ENCODE results near the gene EVL. TPM values are rescaled to one million over a fixed set of nuclear protein-coding genes. Genes with fewer than 3 reads are reported as not detected.

The EVL gene
- polyA plus RNA-seq, 4 donors = 105 to 187 (median 153) TPM

- DNase-seq (ENCODE audit: low read depth in 4 of 4, low spot score in 2 of 4) = no peak
Measured at GRCh38 chr14:100142073-100143040, 77.1 kb downstream of the EVL start.

DNA sequence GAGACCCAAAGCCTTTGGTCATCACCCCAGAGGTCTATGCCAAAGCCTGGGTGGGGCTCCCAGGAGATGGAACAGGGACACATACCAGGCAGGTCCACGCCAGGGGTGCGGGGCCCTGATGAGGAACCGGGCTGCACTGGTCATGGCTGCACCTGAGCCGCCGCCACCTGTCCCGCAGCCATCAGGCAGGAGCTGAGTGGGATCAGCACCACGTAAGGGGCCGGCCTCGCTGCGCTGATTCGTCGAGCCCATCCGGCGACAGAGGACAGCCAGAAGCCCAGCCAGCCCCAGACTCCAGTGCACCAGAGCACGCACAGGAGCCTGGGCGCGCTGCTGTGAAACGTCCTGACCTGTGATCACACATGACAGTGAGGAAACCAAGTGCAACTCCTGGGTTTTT, 78.3 kb downstream of the EVL start:
- no peak for DNase-seq (ENCODE audit: low read depth in 4 of 4, low spot score in 2 of 4)

DNA sequence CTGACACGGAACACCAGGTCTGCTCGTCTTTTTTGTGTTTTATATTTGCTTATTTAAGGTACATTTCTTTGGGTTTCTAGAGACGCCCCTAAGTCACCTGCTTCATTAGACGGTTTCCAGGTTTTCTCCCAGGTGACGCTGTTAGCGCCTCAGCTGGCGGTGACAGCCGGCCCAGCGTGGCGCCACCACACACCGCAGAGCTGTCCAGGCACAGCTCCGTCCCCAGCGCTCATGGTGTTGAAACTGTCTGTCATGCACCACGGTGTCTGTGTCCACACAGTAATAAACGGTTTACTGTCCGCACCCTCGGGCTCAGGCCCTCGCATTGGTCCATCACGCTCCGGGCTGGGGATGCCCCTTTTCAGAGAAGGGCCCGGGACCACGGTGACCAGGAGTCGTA, 78.7 kb downstream of the EVL start:
- no peak for DNase-seq (ENCODE audit: low read depth in 4 of 4, low spot score in 2 of 4)

- DNase-seq (ENCODE audit: low read depth in 4 of 4, low spot score in 2 of 4) = no peak
Measured at GRCh38 chr14:100144645-100144995, 79.4 kb downstream of the EVL start.

- no peak for DNase-seq (ENCODE audit: low read depth in 4 of 4, low spot score in 2 of 4)
Measured at GRCh38 chr14:100144996-100145646, 79.9 kb downstream of the EVL start.

- no peak for DNase-seq (ENCODE audit: low read depth in 4 of 4, low spot score in 2 of 4)
Measured at GRCh38 chr14:100145682-100146464, 80.7 kb downstream of the EVL start.

GRCh38 chr14:100146531-100147091, 81.4 kb downstream of the EVL start:
- DNase-seq (ENCODE audit: low read depth in 4 of 4, low spot score in 2 of 4) = no peak

DNA sequence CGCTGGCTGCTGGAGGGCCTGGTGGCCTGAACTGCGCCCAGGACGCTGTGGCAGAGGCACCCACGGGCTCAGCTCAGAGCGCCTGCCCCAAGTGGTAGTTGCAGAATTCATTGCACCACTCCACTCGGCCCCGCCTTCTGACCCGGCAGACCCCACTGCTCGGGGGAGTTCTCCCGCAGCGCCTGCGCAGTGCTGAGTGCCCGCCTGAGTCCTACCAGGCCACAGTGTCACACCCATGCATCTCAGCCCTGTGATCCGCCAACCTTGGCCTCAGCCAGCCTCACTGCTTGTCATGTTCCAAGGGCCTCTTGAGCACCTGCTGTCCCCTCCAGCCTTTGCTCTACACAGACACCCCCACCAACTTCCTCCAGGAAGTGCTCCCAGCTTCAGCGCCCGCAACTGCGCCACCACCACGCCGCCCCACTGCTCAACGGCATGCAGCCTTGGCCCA, 82.0 kb downstream of the EVL start:
- no peak for DNase-seq (ENCODE audit: low read depth in 4 of 4, low spot score in 2 of 4)

DNA sequence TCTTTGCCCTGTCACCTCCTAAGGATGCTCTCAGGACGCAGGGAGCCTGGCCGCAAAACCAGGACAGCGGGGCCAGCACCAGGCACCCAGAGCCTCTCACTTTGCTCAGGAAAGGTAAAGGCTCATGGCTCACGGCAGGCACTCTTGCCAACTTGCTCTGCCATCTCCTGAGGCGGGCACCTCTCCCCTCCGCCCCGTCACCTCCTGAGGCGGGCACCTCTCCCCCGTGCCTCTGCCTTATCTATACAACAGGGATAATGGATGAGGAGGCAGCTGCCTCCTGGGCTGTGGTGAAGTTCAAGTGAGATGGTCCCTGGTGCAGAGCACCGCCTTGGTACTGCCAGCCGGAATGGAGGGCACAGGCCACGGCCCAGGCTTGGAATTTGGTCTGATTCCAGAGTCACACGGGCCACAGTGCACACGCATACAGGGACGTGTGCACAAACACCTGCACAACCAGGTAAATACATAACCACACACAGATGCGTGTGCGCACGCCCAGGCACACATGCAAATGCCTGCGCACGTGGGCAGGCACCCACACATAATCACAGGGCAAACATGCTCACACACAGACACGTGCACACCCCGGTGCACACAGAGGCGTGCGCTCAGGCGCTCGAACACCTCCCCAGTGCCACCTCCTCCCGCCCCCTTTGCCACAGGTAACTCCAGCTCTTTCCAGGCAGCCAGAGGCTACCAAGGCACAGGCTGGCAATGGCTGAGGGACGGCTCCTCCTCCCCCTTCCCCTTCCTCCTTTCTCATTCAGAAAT, 82.7 kb downstream of the EVL start:
- DNase-seq (ENCODE audit: low read depth in 4 of 4, low spot score in 2 of 4) = no peak

GRCh38 chr14:100148837-100149731, 83.9 kb downstream of the EVL start:
- DNase-seq (ENCODE audit: low read depth in 4 of 4, low spot score in 2 of 4) = no peak

DNA sequence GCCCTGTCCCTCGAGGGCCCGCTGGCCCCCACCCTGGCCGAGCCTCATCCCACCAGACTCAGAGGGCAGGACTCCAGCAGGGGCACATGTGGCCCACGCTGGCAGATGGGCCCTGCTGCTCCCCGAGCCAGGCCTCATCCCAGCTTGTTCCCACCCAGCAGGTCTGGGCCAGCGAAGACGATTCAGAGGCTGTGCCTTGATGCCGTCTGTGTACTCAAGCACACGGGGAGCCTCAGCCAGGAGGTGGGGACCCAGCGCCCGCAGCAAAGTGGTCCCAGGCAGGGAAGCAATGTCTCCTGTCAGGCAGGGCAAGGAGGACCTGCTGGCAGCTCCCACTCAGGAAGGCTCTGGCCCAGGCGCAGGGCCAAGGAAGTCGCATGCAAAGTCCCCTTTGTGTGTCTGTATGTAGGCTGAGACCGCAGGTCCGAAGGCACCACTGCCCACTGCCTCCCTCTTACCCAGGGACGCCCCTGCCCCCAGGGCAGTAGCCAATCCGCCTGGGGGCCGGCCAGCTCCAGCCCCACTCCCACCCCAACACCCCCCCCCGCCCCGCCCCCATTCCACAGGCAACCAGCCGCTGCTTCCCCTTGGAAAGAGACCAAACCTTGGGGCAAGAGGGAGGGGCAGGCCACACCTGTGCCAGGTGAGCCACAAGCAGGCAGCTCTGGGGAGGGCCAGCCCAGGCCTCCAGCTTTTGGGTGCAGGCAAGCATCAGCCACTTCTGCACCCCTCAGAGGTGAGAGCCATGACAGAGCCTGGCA, 84.8 kb downstream of the EVL start:
- DNase-seq (ENCODE audit: low read depth in 4 of 4, low spot score in 2 of 4) = no peak

- DNase-seq (ENCODE audit: low read depth in 4 of 4, low spot score in 2 of 4) = no peak
Measured at GRCh38 chr14:100150932-100151587, 85.8 kb downstream of the EVL start.

- DNase-seq (ENCODE audit: low read depth in 4 of 4, low spot score in 2 of 4) = no peak
Measured at GRCh38 chr14:100152091-100152490, 86.9 kb downstream of the EVL start.

- DNase-seq (ENCODE audit: low read depth in 4 of 4, low spot score in 2 of 4) = no peak
Measured at GRCh38 chr14:100153560-100153959, 88.3 kb downstream of the EVL start.

- no peak for DNase-seq (ENCODE audit: low read depth in 4 of 4, low spot score in 2 of 4)
Measured at GRCh38 chr14:100155049-100155621, 89.9 kb downstream of the EVL start.

DNA sequence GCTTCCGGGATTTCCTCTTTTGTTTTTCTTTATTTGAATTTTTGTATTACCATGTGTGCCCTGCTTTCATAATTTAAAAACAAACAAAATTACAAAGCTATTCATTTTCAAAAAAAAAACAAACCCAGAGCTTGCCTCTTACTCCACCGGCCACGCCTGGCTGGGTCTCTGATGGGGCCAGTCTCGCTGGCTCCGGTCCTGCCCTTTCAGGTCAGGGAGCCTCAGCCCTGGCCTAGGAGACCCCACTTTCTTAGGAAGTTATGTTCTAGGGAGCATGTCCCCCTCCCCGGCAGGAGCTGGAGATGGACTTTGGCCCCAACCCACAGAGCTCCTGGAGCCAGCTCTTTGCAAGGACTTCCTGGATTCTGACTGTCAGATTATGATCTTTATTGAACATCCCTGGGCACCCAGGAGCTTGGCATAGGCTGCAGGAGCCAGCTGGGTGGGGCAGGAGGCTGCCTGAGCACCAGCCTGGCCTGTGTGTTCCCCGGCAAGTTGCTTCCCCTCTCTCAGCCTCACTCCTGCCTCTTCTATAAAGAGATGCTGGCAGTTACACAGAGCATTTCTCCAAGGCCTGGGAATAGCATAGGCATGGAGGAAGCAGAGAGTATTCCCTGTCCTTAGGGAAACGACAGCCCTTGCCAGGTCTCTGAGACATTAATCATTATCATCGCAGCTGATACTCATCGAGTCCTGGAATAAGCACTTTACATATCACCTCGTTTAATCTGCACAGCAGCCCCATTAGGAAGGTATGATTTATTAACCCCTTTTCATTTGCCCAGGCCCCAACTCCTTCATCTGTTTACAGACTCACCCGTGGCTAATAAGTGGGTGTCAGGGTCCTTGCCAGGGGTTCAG, 90.8 kb downstream of the EVL start:
- no peak for DNase-seq (ENCODE audit: low read depth in 4 of 4, low spot score in 2 of 4)

All from left renal cortex interstitium (tissue), 4 donors.